ENCODE measurements around the gene TENT4A.

The TENT4A gene

GRCh38 chr5:6723816-6724300 lies 10.6 kb downstream of the TENT4A start:
- no peak for TF ChIP-seq EZH2phosphoT487 (IDR thresholded peaks at IDR 0.05; ENCODE audit: low read depth)
- TF ChIP-seq, protein P1, sequence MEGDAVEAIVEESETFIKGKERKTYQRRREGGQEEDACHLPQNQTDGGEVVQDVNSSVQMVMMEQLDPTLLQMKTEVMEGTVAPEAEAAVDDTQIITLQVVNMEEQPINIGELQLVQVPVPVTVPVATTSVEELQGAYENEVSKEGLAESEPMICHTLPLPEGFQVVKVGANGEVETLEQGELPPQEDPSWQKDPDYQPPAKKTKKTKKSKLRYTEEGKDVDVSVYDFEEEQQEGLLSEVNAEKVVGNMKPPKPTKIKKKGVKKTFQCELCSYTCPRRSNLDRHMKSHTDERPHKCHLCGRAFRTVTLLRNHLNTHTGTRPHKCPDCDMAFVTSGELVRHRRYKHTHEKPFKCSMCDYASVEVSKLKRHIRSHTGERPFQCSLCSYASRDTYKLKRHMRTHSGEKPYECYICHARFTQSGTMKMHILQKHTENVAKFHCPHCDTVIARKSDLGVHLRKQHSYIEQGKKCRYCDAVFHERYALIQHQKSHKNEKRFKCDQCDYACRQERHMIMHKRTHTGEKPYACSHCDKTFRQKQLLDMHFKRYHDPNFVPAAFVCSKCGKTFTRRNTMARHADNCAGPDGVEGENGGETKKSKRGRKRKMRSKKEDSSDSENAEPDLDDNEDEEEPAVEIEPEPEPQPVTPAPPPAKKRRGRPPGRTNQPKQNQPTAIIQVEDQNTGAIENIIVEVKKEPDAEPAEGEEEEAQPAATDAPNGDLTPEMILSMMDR (IDR thresholded peaks at IDR 0.05; ENCODE audit: low read depth, low read length): no peak
- Histone ChIP-seq H3K4me1 (ENCODE audit: low read length) (peaks cover 44% of the 10 kb centered on the region), H3K27ac (ENCODE audit: low read length) (no peak overlapping the region), H3K36me3 (replicated peaks; ENCODE audit: low read depth, low read length) (peaks cover 29% of the 10 kb centered on the region), H3K9ac (ENCODE audit: low read length) (no peak overlapping the region), H2AFZ (ENCODE audit: low read depth, low read length) (no peak overlapping the region), H3K4me2 (ENCODE audit: low read length) (no peak overlapping the region), H3K4me3 (ENCODE audit: low read length) (no peak overlapping the region), H3K27me3 (ENCODE audit: low read depth, low read length) (no peaks in the 10 kb centered on the region), H4K20me1 (ENCODE audit: insufficient read depth, low read length) (peaks cover 83% of the 10 kb centered on the region), H3K9me3 (ENCODE audit: insufficient read depth, low read length) (no peaks in the 10 kb centered on the region), H3K79me2 (ENCODE audit: low read length) (peaks cover 96% of the 10 kb centered on the region)

GRCh38 chr5:6724321-6724929 lies 11.2 kb downstream of the TENT4A start:
- H3K27ac ChIP-seq (ENCODE audit: low read length): no peak overlapping the region
- TF ChIP-seq EZH2phosphoT487 (IDR thresholded peaks at IDR 0.05; ENCODE audit: low read depth): no peak
- TF ChIP-seq, protein P1 (IDR thresholded peaks at IDR 0.05; ENCODE audit: low read depth, low read length): no peak
- H3K4me1 ChIP-seq (ENCODE audit: low read length): peaks cover 50% of the 10 kb centered on the region
- peaks cover 78% of the 10 kb centered on the region for H4K20me1 ChIP-seq (ENCODE audit: insufficient read depth, low read length)
- no peak overlapping the region for H2AFZ ChIP-seq (ENCODE audit: low read depth, low read length)
- H3K36me3 ChIP-seq (replicated peaks; ENCODE audit: low read depth, low read length): peaks cover 25% of the 10 kb centered on the region
- no peaks in the 10 kb centered on the region for H3K9me3 ChIP-seq (ENCODE audit: insufficient read depth, low read length)
- no peak overlapping the region for H3K9ac ChIP-seq (ENCODE audit: low read length)
- H3K27me3 ChIP-seq (ENCODE audit: low read depth, low read length): no peaks in the 10 kb centered on the region
- peaks cover 96% of the 10 kb centered on the region for H3K79me2 ChIP-seq (ENCODE audit: low read length)
- H3K4me2 ChIP-seq (ENCODE audit: low read length): no peak overlapping the region
- H3K4me3 ChIP-seq (ENCODE audit: low read length): no peak overlapping the region

DNA sequence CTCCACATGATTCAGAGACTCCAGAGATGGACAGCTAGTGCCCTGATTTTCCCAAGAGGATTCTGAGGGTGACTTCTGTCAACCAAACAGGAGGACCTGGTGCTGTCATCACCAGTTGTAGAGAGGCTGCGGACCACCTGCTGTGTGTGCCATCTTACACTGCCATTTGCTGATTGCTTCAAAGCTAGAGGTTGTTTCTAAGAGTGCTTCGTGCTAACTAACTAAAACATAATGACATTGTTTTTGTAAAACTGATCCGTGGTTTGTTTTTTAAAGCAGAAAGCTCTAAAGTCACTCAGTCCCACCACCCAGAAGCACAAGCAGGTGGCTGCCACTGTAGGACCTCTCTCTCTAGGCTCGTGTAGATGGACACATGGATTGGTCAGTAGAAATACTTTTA lies 12.2 kb downstream of the TENT4A start:
- H3K4me3 ChIP-seq (ENCODE audit: low read length): no peak overlapping the region
- no peak overlapping the region for H3K27ac ChIP-seq (ENCODE audit: low read length)
- no peak overlapping the region for H3K4me2 ChIP-seq (ENCODE audit: low read length)
- H3K9ac ChIP-seq (ENCODE audit: low read length): no peak overlapping the region
- peaks cover 96% of the 10 kb centered on the region for H3K79me2 ChIP-seq (ENCODE audit: low read length)
- no peaks in the 10 kb centered on the region for H3K27me3 ChIP-seq (ENCODE audit: low read depth, low read length)
- H3K36me3 ChIP-seq (replicated peaks; ENCODE audit: low read depth, low read length): peaks cover 24% of the 10 kb centered on the region
- H2AFZ ChIP-seq (ENCODE audit: low read depth, low read length): no peak overlapping the region
- H3K9me3 ChIP-seq (ENCODE audit: insufficient read depth, low read length): no peaks in the 10 kb centered on the region
- TF ChIP-seq, protein P1 (IDR thresholded peaks at IDR 0.05; ENCODE audit: low read depth, low read length): no peak
- peaks cover 69% of the 10 kb centered on the region for H4K20me1 ChIP-seq (ENCODE audit: insufficient read depth, low read length)
- H3K4me1 ChIP-seq (ENCODE audit: low read length): peaks cover 60% of the 10 kb centered on the region

DNA sequence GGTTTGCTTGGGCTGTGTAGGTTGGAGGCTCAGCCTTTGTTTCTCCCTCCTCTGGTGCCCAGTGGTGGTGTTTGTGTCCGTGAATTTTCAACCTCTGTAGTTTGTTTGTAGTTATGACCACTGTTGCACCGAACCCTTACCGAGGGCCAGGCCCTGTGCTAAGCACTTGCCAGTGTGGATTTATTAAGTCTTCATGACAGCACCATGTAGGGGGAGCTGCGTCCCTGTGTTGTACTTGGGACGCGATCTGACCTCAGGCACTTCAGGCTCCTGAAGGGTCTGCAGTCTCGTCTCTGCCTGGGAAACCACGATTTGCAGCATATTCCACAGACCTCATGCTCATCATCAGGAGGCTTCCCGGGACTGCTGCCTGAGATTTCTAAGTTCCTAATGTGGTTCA lies 12.8 kb downstream of the TENT4A start:
- peaks cover 63% of the 10 kb centered on the region for H3K4me1 ChIP-seq (ENCODE audit: low read length)
- H3K27ac ChIP-seq (ENCODE audit: low read length): no peak overlapping the region
- TF ChIP-seq, protein P1 (IDR thresholded peaks at IDR 0.05; ENCODE audit: low read depth, low read length): no peak
- no peak for TF ChIP-seq EZH2phosphoT487 (IDR thresholded peaks at IDR 0.05; ENCODE audit: low read depth)
- H3K27me3 ChIP-seq (ENCODE audit: low read depth, low read length): no peaks in the 10 kb centered on the region
- peaks cover 95% of the 10 kb centered on the region for H3K79me2 ChIP-seq (ENCODE audit: low read length)
- peaks cover 24% of the 10 kb centered on the region for H3K36me3 ChIP-seq (replicated peaks; ENCODE audit: low read depth, low read length)
- no peaks in the 10 kb centered on the region for H3K9me3 ChIP-seq (ENCODE audit: insufficient read depth, low read length)
- H3K4me3 ChIP-seq (ENCODE audit: low read length): no peak overlapping the region
- no peak overlapping the region for H3K4me2 ChIP-seq (ENCODE audit: low read length)
- H4K20me1 ChIP-seq (ENCODE audit: insufficient read depth, low read length): peaks cover 65% of the 10 kb centered on the region
- no peak overlapping the region for H3K9ac ChIP-seq (ENCODE audit: low read length)
- H2AFZ ChIP-seq (ENCODE audit: low read depth, low read length): no peak overlapping the region
